HepG2 (cell line): ENCODE results near the gene DCDC1. TPM values are rescaled to one million over a fixed set of nuclear protein-coding genes. Genes with fewer than 3 reads are reported as not detected.
A peak's percentile ranks its signal among the peaks of the same experiment; 100 is the strongest.

ENCODE experiments used
- DNMT1 ChIP-seq: sonication (generic); formaldehyde crosslinking; IDR thresholded peaks from 2 replicates; pipeline ENCODE4 v1.5.1; 2020; ENCODE audit warnings: mild to moderate bottlenecking, missing genetic modification reagents
- KLF11 ChIP-seq: IDR thresholded peaks from 2 replicates; pipeline ENCODE4 v1.6.1; 2016; ENCODE audit warnings: missing compliant biosample characterization
- NFIB ChIP-seq: sonication (generic); formaldehyde crosslinking; IDR thresholded peaks from 2 replicates; pipeline ENCODE4 v1.9.0; 2021; ENCODE audit warnings: missing genetic modification reagents, mild to moderate bottlenecking, borderline replicate concordance
- PAF1 ChIP-seq: IDR thresholded peaks from 2 replicates; pipeline ENCODE4 v1.6.1; 2016; ENCODE audit warnings: missing genetic modification reagents, missing compliant biosample characterization
- TBX2 ChIP-seq: sonication (generic); formaldehyde crosslinking; IDR thresholded peaks from 2 replicates; pipeline ENCODE4 v1.5.0; 2020; ENCODE audit warnings: missing genetic modification reagents, mild to moderate bottlenecking, borderline replicate concordance
- THYN1 ChIP-seq: sonication (generic); formaldehyde crosslinking; IDR thresholded peaks from 2 replicates; pipeline ENCODE4 v1.8.1; 2023; ENCODE audit warnings: low read depth, mild to moderate bottlenecking, moderate library complexity, missing genetic modification reagents, borderline replicate concordance
- ZNF17 ChIP-seq: sonication (generic); formaldehyde crosslinking; IDR thresholded peaks from 2 replicates; pipeline ENCODE4 v1.5.0; 2020; ENCODE audit warnings: mild to moderate bottlenecking, missing genetic modification reagents
- ZNF430 ChIP-seq: sonication (generic); formaldehyde crosslinking; IDR thresholded peaks from 2 replicates; pipeline ENCODE4 v1.9.0; 2021; ENCODE audit warnings: mild to moderate bottlenecking, missing genetic modification reagents
- ZNF570 ChIP-seq: sonication (generic); formaldehyde crosslinking; IDR thresholded peaks from 2 replicates; pipeline ENCODE4 v1.4.0; 2020; ENCODE audit warnings: mild to moderate bottlenecking, missing genetic modification reagents, borderline replicate concordance
- ZNF577 ChIP-seq: sonication (generic); formaldehyde crosslinking; IDR thresholded peaks from 2 replicates; pipeline ENCODE4 v1.4.0; 2020; ENCODE audit warnings: mild to moderate bottlenecking, low read depth, missing genetic modification reagents, borderline replicate concordance
- ZNF724P ChIP-seq: sonication (generic); formaldehyde crosslinking; IDR thresholded peaks from 2 replicates; pipeline ENCODE4 v1.8.0; 2022; ENCODE audit warnings: missing genetic modification reagents, borderline replicate concordance
- polyA plus RNA-seq, 8 experiments: library from polyadenylated mRNA; depleted of rRNA in 3 of 8; stranded (reverse) in 7 of 8; unstranded in 1 of 8; fragments of >200 nt; fragmentation: Illumina TruSeq in 4 of 8; extraction: Trizol in 4 of 8; gene quantifications; 2 replicates each; pipeline versions ENCODE4 v1.2.1 to v1.2.3, GENCODE V29; 2011 to 2016; ENCODE audit warnings: low read depth in 4 of 8, missing spikeins in 1 of 8, mixed read lengths in 1 of 8; ENCODE audit not compliant: insufficient read depth in 1 of 8
- total RNA-seq, 5 experiments: library from RNA; depleted of rRNA; stranded (reverse); fragments of >200 nt; fragmentation: Illumina TruSeq; extraction: Trizol; gene quantifications; 2 replicates each; pipeline ENCODE4 v1.2.3, GENCODE V29; 2016; ENCODE audit warnings: low read depth in 1 of 5
- TF ChIP-seq, protein P1 (sequence below): sonication (generic); formaldehyde crosslinking; IDR thresholded peaks from 2 replicates; pipeline ENCODE4 v1.5.1; 2020; ENCODE audit warnings: mild to moderate bottlenecking, missing genetic modification reagents, moderate library complexity
- TF ChIP-seq, protein P2 (sequence below): sonication (generic); formaldehyde crosslinking; IDR thresholded peaks from 2 replicates; pipeline ENCODE4 v1.4.0; 2020; ENCODE audit warnings: missing genetic modification reagents
- TF ChIP-seq, protein P3 (sequence below): sonication (generic); formaldehyde crosslinking; IDR thresholded peaks from 2 replicates; pipeline ENCODE4 v1.9.0; 2021; ENCODE audit warnings: missing genetic modification reagents, borderline replicate concordance
- TF ChIP-seq, protein P4 (sequence below): sonication (generic); formaldehyde crosslinking; IDR thresholded peaks from 2 replicates; pipeline ENCODE4 v1.4.0; 2020; ENCODE audit warnings: missing genetic modification reagents, borderline replicate concordance
- TF ChIP-seq, protein P5 (sequence below): sonication (generic); formaldehyde crosslinking; IDR thresholded peaks from 2 replicates; pipeline ENCODE4 v1.8.0; 2023; ENCODE audit warnings: mild to moderate bottlenecking, missing genetic modification reagents
- TF ChIP-seq, protein P6 (sequence below): IDR thresholded peaks from 2 replicates; pipeline ENCODE4 v1.6.1; 2016; ENCODE audit warnings: mild to moderate bottlenecking, missing biosample characterization, missing genetic modification reagents

Gene DCDC1
- total and polyA plus RNA-seq, 2 of the 13 experiments (the other 11 are each of a cell fraction or from before 2014, with no cell fraction given): 0.12 to 0.27 TPM

DNA sequence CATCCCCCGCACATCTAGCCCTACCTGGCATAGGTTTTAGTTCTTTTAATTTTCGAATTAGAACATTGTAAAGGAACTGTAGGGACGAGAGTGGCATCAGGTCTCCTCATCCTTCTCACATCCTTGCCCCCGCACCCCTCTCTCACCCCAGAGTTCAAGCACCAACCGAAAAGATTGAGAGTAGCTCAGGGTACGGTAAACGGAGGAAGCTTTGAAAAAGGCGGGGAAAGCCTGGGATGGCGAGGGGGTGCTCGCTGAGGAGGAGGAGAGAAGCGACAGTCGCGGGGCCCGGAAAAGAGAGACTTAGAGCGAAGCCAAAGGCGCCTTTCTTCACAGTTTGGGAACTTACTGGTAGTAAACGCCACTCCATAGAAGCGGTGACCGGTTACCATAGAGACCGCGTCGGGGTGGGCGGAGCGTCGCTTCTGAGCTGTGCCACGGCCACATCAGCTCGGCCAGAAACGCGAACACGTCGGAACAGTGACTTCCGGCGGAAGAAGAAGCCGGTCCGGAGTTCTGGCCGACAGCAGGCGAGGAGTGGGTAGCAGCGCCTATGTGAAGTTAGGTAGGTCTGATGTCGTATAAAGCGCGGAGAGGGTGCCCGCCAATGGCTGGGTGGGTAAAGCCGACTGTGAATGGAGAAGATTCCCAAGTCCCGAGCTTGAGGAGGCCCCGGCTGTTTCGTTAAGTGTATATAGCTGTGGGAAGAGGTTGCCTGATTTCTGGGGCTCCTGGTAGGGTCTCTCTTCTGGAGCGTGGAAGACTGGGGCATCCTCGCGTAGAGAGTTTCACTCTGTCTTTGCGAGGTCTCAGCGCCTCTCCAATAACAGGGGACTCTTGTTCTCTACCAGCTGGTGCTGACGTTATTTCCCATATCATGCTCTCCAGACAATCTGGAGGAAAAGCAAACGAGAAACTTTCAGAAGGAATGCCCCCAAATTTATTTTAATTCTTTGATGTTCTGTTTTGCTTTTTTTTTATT, at the start of gene DCDC1, which contains the start of gene DNAJC24 (continued):
- TF ChIP-seq, protein P1, sequence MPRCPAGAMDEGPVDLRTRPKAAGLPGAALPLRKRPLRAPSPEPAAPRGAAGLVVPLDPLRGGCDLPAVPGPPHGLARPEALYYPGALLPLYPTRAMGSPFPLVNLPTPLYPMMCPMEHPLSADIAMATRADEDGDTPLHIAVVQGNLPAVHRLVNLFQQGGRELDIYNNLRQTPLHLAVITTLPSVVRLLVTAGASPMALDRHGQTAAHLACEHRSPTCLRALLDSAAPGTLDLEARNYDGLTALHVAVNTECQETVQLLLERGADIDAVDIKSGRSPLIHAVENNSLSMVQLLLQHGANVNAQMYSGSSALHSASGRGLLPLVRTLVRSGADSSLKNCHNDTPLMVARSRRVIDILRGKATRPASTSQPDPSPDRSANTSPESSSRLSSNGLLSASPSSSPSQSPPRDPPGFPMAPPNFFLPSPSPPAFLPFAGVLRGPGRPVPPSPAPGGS: no peak
- TF ChIP-seq ZNF724P (CRISPR knock-in tag) (peak; percentile 65; the same call in 1 of the 2 replicates), THYN1 (CRISPR knock-in tag) (no peak), ZNF17 (CRISPR knock-in tag) (no peak), ZNF570 (CRISPR knock-in tag) (no peak), ZNF430 (CRISPR knock-in tag) (no peak), PAF1 (CRISPR knock-in tag) (no peak), TBX2 (CRISPR knock-in tag) (peak; percentile 86), ZNF577 (CRISPR knock-in tag) (no peak), DNMT1 (CRISPR knock-in tag) (no peak), NFIB (CRISPR knock-in tag) (no peak), KLF11 (CRISPR knock-in tag) (no peak)
- TF ChIP-seq, protein P2, sequence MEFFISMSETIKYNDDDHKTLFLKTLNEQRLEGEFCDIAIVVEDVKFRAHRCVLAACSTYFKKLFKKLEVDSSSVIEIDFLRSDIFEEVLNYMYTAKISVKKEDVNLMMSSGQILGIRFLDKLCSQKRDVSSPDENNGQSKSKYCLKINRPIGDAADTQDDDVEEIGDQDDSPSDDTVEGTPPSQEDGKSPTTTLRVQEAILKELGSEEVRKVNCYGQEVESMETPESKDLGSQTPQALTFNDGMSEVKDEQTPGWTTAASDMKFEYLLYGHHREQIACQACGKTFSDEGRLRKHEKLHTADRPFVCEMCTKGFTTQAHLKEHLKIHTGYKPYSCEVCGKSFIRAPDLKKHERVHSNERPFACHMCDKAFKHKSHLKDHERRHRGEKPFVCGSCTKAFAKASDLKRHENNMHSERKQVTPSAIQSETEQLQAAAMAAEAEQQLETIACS (CRISPR knock-in tag): no peak
- TF ChIP-seq, protein P3, sequence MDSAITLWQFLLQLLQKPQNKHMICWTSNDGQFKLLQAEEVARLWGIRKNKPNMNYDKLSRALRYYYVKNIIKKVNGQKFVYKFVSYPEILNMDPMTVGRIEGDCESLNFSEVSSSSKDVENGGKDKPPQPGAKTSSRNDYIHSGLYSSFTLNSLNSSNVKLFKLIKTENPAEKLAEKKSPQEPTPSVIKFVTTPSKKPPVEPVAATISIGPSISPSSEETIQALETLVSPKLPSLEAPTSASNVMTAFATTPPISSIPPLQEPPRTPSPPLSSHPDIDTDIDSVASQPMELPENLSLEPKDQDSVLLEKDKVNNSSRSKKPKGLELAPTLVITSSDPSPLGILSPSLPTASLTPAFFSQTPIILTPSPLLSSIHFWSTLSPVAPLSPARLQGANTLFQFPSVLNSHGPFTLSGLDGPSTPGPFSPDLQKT (CRISPR knock-in tag): no peak
- TF ChIP-seq, protein P4, sequence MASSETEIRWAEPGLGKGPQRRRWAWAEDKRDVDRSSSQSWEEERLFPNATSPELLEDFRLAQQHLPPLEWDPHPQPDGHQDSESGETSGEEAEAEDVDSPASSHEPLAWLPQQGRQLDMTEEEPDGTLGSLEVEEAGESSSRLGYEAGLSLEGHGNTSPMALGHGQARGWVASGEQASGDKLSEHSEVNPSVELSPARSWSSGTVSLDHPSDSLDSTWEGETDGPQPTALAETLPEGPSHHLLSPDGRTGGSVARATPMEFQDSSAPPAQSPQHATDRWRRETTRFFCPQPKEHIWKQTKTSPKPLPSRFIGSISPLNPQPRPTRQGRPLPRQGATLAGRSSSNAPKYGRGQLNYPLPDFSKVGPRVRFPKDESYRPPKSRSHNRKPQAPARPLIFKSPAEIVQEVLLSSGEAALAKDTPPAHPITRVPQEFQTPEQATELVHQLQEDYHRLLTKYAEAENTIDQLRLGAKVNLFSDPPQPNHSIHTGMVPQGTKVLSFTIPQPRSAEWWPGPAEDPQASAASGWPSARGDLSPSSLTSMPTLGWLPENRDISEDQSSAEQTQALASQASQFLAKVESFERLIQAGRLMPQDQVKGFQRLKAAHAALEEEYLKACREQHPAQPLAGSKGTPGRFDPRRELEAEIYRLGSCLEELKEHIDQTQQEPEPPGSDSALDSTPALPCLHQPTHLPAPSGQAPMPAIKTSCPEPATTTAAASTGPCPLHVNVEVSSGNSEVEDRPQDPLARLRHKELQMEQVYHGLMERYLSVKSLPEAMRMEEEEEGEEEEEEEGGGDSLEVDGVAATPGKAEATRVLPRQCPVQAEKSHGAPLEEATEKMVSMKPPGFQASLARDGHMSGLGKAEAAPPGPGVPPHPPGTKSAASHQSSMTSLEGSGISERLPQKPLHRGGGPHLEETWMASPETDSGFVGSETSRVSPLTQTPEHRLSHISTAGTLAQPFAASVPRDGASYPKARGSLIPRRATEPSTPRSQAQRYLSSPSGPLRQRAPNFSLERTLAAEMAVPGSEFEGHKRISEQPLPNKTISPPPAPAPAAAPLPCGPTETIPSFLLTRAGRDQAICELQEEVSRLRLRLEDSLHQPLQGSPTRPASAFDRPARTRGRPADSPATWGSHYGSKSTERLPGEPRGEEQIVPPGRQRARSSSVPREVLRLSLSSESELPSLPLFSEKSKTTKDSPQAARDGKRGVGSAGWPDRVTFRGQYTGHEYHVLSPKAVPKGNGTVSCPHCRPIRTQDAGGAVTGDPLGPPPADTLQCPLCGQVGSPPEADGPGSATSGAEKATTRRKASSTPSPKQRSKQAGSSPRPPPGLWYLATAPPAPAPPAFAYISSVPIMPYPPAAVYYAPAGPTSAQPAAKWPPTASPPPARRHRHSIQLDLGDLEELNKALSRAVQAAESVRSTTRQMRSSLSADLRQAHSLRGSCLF (CRISPR knock-in tag): no peak
- TF ChIP-seq, protein P5, sequence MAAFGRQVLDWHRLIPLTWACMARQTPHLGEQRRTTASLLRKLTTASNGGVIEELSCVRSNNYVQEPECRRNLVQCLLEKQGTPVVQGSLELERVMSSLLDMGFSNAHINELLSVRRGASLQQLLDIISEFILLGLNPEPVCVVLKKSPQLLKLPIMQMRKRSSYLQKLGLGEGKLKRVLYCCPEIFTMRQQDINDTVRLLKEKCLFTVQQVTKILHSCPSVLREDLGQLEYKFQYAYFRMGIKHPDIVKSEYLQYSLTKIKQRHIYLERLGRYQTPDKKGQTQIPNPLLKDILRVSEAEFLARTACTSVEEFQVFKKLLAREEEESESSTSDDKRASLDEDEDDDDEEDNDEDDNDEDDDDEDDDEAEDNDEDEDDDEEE: no peak
- TF ChIP-seq, protein P6, sequence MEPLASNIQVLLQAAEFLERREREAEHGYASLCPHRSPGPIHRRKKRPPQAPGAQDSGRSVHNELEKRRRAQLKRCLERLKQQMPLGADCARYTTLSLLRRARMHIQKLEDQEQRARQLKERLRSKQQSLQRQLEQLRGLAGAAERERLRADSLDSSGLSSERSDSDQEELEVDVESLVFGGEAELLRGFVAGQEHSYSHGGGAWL (CRISPR knock-in tag): peak; percentile 83; the same call in 1 of the 2 replicates
